Activated T-cell treated with anti-CD3 and anti-CD28 coated beads for 24 hours (primary cell): ENCODE measurements around the gene MAPT.

ENCODE experiments used
- DNase-seq: peaks from one replicate; pipeline ENCODE4 v3.0.0-alpha.2; 2020; ENCODE audit warnings: low read depth

Gene MAPT

GRCh38 chr17:45973946-45974859 lies 79.8 kb downstream of the MAPT start:
- DNase-seq: no peak

DNA sequence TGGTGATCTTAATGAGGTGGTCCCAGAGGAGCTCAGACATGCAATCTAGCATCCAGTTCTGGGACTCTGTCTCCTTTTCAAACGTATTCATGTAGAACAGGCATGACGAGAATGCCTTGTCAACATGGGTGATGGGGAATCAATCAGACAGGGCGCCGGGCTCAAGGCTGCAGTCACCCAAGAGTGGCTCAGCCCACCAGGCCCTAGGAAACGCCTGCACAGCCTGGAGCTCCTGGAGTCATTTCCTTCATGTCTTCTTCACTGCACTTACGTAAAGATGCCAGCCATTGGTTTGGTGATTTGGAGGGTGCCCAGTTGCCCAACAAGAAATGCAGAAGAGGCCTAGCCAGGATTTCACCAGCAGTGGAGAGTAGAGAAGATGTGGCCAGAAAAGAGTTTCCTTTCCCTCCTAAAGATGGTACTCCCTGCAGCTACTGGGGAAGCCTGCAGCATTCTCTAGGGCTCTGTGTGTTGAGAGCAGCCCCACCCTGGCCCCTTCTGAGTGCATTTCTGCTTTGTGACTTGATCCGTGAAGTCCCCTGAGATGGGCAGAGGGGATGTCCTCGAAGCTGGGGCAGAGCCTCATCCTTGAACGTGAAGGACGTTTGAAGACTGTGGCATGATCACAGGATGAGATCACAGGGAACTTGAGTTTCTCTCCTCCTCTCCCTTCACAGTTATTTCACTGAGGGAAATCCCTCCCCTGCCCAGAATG lies 80.7 kb downstream of the MAPT start:
- no peak for DNase-seq

DNA sequence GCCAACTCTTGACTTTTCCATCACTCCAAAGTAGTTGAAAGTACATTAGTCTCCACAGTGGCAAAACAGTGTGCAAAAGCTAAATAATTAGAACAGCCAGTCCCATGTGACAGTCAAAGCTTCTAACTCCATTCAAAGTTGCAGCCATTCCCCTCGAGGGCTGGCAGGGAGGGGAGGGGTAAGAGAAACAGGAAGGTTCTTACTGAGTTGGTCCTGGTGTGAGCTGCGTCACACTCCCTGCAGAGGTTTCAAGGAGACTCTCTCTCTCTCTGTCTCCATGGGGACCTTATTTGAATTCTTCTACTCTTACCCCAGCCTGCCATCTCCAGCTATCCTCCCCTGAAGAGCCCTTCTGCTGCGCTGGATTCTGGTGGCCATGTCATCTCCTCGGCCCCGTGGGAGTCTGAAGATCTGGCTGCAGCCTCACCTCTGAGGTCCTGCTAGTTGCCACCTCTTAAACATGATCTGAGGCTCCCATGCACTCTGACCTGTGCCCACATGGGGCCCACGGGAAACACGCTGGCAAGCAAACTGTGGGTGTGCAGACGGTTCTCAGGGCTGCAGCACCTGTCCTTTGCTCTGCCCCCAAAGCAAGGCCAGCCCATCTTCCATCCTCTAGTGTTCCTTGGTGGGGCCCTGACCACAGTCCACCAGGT lies 81.4 kb downstream of the MAPT start:
- DNase-seq: no peak

DNA sequence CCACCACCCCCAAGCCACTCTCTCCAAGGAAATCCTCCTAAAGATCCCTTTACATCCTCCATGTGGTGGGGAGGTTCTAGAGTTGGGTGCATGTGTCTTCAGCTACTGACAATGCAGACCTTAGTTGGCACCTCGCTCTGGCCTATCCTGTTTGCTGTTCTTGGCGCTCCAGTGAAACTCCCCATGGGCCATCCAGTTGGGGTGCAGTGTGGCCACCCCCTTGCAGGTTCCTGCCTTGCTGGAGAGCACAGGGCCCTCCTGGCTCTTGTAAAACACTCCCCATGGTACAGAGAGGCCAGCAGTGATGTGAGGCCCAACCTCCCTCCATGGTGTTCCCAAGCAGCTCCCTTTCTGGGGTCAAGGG lies 82.0 kb downstream of the MAPT start:
- no peak for DNase-seq

GRCh38 chr17:45976755-45977505 lies 82.6 kb downstream of the MAPT start:
- no peak for DNase-seq

DNA sequence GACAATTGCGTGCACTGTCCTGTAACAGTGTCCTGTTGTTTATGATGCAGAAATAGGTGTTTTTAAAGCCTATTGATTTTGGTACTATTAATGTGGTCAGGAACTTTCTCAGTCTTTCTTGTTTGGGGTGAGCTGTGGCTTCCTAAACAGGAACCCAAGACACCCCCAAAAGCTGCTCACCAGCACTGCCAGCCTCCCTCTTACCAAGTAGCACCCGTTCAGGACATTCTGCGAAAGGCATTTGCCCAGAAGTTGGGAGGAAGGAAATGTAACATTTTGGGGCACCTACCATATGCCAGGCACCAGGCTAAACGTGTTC lies 83.1 kb downstream of the MAPT start:
- DNase-seq: no peak

DNA sequence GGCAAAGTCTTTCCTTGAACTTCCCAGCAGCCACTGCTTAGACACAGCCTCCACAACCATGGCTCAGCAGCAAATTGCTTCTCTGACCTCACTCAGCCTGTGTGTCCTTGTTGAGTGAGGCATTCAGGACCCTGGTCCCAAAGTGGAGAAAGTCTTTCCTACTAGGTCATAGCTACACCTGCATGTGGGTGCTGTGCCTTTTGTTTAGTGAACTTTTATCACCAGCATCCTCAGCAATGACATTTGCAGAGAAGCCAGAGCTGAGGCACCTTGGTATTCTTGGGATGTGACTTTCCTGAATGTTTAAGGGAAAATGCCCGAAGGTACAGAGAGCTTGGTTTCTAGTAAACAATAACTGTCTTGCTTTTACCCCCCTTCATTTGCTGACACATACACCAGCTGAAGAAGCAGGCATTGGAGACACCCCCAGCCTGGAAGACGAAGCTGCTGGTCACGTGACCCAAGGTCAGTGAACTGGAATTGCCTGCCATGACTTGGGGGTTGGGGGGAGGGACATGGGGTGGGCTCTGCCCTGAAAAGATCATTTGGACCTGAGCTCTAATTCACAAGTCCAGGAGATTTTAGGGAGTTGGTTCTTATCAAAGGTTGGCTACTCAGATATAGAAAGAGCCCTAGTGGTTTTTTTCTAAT lies 83.7 kb downstream of the MAPT start:
- no peak for DNase-seq

DNA sequence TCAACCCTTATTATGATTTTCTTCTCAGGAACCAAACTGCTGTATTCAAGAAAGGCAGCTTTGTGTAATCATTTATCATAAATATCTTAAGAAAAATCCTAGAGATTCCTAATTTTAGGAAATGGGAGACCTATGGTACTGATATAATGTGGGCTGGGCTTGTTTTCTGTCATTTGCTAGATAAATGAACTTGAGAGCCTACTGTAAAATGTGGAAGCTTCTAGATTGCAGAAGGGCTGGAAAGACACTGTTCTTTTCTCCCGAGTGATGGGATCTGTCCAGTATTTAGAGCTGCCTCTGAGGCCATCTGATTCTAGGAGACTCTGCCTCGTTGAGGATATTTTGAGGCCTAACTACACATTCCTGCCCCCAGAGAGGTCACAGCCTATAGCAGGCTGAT lies 84.8 kb downstream of the MAPT start:
- DNase-seq: no peak

DNA sequence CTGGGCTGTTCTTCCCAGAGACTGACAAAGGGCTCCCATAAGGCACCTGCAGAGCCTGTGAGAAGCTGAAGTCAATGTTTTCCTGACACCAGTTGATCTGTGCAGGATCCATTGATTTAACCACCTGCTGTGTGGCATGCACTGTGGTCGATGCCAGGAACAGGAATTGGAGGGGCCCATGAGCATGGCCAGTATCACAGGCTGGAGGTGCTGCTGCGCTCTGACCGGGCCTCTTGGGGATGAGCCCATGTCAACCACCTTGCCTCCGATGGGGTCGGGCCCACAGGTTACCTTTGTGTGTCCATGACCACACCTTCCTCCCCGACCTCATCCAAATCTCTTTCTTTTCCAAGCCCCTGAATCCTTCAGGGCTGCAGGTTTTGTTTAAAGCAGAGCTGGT lies 86.5 kb downstream of the MAPT start:
- no peak for DNase-seq

GRCh38 chr17:45981306-45981705 lies 87.0 kb downstream of the MAPT start:
- DNase-seq: no peak

DNA sequence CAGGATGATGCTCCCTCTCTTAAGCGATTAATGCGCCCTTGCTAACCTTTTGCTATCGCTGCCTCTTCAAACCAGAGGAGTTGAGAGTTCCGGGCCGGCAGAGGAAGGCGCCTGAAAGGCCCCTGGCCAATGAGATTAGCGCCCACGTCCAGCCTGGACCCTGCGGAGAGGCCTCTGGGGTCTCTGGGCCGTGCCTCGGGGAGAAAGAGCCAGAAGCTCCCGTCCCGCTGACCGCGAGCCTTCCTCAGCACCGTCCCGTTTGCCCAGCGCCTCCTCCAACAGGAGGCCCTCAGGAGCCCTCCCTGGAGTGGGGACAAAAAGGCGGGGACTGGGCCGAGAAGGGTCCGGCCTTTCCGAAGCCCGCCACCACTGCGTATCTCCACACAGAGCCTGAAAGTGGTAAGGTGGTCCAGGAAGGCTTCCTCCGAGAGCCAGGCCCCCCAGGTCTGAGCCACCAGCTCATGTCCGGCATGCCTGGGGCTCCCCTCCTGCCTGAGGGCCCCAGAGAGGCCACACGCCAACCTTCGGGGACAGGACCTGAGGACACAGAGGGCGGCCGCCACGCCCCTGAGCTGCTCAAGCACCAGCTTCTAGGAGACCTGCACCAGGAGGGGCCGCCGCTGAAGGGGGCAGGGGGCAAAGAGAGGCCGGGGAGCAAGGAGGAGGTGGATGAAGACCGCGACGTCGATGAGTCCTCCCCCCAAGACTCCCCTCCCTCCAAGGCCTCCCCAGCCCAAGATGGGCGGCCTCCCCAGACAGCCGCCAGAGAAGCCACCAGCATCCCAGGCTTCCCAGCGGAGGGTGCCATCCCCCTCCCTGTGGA lies 88.6 kb downstream of the MAPT start:
- no peak for DNase-seq

GRCh38 chr17:45983614-45984310 lies 89.4 kb downstream of the MAPT start:
- DNase-seq: no peak

DNA sequence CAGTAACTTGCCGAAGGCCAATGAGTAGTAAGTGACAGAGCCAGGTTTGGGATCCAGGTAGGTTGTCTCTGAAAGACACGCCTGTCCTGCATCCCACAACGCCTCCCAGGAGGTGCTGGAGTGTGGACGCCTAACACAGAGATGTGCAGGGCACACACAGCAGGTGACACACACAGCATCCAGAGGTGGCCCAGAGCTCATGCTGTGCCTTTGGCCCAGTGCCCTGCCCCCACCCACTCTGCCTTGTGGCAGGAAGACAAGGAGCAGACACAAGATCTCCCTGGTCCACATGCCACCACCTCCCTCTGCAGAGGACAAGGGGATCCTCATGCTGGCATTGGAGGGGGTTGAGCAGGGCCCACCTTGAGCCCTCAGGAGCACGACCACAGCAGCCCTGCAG lies 90.0 kb downstream of the MAPT start:
- no peak for DNase-seq

- DNase-seq: no peak
Measured at GRCh38 chr17:45985447-45985846, 91.1 kb downstream of the MAPT start.

GRCh38 chr17:45986056-45986455 lies 91.7 kb downstream of the MAPT start:
- DNase-seq: no peak

GRCh38 chr17:45987706-45988105 lies 93.4 kb downstream of the MAPT start:
- no peak for DNase-seq

- DNase-seq: no peak
Measured at GRCh38 chr17:45989759-45990158, 95.4 kb downstream of the MAPT start.

GRCh38 chr17:45990886-45991285 lies 96.5 kb downstream of the MAPT start:
- no peak for DNase-seq

DNA sequence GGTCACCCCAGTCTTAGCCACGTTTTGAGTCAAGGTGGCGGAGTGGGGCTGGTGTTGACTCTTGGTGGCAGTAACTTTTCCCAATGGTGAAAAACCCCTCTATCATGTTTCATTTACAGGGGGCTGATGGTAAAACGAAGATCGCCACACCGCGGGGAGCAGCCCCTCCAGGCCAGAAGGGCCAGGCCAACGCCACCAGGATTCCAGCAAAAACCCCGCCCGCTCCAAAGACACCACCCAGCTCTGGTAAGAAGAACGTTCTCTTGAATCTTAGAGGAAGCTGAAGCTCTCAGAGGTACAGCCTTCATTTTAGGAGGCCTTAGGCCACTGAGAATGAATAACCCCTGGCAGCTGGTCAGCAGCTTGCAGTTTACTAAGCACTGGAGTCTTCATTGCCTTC lies 97.0 kb downstream of the MAPT start:
- DNase-seq: no peak

GRCh38 chr17:45992175-45992574 lies 97.8 kb downstream of the MAPT start:
- no peak for DNase-seq
